HG03139 (cell line): ENCODE measurements around the gene SH3BP2.
"Not testable (repeated sequence)": the region's sequence is repeated elsewhere in the genome, so short reads cannot be mapped to it uniquely, and the experiment has no call there.

Experiments
- ATAC-seq: cut with Tn5 transposase; IDR thresholded peaks from one replicate; pipeline ENCODE4 v1.9.1; 2021; ENCODE audit not compliant: unreplicated experiment

SH3BP2 gene

DNA sequence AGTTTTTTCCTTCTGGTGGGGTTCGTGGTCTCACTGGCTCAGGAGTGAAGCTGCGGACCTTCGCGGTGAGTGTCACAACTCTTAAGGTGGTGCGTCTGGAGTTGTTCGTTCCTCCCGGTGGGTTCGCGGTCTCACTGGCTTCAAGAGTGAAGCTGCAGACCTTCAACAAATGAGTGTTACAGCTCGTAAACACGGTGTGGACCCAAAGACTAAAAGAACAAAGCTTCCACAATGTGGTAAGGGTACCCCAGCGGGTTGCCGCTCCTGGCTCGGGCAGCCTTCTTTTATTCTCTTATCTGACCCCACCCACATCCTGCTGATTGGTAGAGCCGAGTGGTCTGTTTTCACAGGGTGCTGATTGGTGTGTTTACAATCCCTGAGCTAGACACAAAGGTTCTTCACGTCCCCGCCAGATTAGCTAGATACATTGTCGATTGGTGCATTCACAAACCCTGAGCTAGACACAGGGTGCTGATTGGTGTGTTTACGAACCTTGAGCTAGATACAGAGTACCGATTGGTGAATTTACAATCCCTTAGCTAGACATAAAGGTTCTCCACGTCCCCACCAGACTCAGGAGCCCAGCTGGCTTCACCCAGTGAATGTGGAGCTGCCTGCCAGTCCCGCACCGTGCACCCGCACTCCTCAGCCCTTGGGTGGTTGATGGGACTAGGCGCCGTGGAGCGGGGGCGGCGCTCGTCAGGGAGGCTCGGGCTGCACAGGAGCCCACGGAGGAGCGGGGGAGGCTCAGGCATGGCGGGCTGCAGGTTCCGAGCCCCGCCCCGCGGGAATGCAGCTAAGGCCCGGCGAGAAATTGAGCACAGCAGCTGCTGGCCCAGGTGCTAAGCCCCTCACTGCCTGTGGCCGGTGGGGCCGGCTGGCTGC lies 30.2 kb upstream of the SH3BP2 start:
- ATAC-seq: not testable (repeated sequence)

DNA sequence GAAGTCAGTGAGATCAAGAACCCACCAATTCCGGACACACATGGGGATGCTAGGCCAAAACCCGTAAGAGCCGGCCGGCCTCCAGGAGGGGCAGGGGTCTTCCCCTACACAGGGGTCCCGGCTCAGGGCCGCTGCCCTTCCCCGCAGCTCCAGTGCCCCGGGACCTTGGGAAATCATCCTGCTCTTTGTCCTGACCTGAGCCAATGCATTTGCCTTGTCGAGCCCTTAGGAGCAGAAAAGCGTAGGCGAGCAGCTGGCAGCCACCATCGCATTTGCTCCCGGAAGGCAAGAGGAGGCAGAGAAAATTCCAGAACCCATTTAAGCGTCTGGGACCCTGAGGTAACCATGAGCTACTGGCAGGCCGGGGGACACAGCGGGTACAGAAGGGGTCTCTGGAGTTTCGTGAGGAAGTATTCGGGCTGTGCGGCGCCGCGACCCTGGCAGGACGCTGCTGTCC lies 29.3 kb upstream of the SH3BP2 start:
- no peak for ATAC-seq

DNA sequence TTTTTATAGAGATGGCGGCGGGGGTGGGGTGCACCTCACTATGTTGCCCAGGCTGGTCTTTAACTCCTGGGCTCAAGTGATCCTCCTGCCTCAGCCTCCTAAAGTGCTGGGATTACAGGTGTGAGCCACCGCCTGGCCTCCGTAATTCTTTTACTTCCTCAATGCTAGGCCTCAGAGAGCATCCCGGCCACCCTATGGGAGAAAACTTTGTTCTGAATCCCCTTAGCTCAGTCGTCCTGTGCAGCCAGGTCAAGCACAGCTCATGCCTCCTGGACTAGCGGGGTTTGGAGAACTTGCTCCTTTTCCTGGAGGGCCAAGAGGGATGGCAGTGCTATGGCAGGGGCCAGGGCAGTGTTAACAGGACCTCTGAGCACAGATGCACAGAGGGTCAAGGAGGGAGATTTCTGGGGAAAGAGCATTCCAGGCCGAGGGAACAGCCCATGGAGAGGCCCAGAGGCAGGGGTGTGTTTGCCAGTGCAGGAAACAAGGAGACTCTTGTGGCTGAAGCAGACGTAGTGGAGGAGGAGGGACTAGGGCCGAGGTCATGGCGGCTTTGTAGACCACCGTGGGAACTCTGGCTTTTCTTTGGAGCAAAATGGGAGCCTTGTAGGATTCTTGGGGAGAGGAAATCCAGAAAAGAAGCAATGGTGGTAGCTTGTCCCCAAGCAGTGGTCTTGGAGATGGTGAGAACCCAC lies 26.9 kb upstream of the SH3BP2 start:
- ATAC-seq: no peak

DNA sequence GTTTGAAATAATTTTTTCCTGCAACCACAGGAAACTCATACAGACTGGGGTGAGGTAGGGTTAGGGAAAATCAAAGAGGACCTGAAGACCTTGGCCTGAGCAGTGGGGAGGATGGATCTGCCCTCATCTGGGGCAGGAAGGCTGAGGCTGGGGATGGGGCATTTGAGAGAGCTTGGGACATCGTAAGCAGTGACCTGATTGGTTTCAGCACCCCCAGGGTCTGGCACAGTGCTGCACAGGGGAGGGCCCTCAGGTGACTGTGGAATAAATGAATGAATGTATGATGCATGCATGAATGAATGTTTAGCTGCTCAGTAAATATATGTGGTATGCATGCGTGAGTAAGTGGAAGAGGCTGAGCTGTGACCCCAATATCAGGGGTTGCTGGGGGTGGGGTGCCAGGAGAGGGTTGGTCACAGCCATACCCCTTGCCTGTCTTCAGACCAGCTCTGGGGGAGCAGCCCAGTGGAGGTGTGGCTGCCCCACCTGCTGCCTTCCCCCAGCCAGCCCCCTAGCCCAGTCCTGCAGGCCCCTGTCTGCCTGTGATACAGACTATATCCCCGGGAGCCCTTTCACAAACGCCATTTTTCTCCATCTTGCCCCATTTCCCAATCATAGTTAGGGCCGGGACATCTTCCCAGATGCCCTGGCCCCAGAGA lies 25.7 kb upstream of the SH3BP2 start:
- ATAC-seq: no peak

DNA sequence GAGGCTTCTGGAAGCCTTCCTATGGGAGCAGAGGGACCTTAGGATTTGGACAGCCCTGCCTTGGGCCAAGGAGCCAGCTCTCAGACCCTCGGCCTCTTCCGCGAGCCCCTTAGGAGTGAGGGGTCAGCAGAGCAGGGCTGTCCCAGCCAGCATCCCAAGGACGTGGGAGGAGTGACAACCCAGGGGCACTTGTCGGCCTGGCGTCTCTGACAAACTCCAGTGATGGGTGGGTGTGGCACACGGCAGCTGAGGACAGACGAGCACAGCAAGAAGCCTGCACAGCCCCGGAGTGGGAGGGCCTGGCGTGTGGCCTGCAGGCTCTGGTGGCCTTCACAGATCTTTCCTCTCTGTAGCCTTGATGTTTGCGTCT lies 25.2 kb upstream of the SH3BP2 start:
- ATAC-seq: no peak

DNA sequence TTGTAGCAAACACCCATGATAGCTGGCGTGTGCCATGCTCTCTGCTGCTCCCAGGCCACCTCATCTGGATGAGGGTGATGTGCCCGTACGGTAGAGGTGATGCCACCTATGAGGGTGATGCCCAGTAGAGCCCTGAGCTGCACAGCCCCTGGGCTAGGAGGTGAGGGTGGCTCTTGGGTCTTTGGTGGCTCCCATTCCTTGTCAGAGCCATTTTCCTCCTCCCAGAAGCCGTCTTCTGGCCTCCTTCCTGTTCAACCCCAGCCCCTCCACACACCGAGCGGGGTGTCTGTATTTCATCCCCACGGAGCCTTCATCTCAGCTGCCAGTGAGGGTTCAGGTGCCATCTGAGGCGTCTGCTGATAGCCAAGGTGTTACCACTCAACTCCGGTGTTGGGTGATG lies 24.8 kb upstream of the SH3BP2 start:
- no peak for ATAC-seq

DNA sequence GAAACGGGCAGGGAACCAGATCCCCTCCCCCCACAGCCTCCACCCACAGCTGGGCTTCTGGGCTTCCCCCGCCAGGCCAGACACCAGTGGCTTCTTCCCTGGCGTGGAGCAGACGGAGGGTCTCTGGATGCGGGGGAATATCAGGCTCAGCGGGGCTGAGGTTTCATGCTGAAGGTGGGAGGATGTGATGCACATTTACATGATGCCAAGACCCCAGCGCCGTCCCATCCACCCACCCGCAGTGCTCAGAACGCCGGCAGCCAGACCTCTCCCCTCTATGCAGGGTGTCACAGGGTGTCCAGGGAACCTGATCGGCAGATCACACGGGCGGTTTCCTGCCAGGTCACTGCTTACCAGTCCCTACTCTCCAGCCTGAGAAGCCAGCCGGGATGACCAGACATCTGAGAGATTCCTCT lies 24.0 kb upstream of the SH3BP2 start:
- no peak for ATAC-seq

DNA sequence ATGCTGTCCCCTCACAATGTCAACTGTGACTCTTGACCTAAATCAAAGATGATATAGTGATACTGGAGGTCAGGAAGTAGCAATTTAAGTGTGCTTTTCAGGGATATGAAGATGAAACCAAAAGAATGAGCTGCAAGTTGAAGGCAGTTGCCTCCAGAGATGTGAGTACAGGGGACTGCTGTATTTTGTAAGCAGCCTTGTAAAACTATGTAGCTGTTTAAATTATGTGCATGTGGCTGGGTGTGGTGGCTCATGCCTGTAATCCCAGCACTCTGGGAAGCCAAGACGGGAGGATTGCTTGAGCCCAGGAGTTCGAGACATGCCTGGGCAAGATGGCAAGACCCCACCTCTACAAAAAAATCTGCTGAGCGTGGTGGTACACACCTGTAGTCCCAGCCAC lies 21.6 kb upstream of the SH3BP2 start:
- ATAC-seq: no peak

DNA sequence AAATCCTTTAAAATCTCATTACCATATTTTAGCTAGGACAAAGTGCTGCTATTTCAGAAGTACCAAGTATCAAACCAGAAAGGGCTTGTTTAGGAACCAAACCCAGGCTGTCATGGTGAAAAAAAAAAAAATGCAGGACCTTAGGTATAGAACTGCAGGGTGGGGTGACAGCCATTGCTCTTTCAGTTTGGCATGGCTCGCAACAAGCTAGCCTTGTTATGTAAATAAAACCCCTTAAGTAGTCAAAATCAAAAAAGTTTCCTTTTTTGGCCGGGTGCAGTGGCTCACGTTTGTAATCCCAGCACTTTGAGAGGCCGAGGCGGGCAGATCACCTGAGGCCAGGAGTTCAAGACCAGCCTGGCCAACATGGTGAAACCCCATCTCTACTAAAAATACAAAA lies 12.2 kb upstream of the SH3BP2 start:
- not testable (repeated sequence) for ATAC-seq

DNA sequence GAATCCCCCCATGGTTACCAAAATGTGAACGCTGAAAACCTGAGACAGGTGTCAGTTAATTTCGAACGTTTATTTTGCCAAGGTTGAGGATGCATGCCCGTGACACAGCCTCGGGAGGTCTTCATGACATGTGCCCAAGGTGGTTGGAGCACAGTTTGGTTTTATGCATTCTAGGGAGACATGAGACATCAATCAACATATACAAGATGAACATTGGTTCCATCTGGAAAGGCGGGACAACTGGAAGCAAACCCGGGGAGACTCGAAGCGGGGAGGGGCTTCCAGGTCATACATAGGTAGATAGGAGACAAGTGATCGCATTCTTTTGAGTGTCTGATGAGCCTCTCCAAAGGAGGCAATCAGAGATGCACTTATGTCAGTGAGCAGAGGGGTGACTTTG lies 11.0 kb upstream of the SH3BP2 start:
- no peak for ATAC-seq

DNA sequence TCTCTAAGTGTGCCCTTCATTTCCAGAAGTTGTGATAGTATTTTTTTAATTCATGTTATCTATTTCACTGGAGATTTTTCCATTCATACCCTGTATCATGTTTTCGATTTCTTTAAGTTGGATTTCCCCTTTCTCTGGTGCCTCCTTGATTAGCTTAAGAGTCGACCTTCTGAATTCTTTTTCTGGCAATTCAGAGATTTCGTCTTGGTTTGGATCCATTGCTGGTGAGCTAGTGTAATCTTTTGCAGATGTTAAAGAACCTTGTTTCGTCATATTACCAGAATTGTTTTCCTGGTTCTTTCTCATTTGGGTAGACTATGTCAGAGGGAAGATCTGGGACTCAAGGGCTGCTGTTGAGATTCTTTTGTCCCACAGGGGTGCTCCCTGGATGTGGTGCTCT lies 9.1 kb upstream of the SH3BP2 start:
- ATAC-seq: no peak

DNA sequence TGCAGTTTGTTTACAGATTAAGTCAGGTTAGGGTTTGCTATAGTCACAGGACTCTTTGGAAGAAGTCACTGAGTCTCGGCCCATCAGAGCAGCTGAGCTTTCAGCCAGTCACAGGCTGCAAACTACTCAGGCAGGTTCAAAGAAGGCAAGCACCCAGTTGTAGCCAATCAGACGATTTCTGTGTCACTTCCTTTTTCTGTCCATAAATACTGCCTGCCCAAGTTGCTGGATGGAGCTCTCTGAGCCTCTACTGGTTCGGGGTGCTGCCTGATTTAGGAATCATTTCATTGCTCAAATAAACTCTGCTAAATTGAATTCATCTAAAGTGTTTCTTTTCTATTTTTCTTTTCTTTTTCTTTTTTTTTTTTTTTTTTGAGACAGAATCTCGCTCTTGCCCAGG lies 7.3 kb upstream of the SH3BP2 start:
- ATAC-seq: no peak

DNA sequence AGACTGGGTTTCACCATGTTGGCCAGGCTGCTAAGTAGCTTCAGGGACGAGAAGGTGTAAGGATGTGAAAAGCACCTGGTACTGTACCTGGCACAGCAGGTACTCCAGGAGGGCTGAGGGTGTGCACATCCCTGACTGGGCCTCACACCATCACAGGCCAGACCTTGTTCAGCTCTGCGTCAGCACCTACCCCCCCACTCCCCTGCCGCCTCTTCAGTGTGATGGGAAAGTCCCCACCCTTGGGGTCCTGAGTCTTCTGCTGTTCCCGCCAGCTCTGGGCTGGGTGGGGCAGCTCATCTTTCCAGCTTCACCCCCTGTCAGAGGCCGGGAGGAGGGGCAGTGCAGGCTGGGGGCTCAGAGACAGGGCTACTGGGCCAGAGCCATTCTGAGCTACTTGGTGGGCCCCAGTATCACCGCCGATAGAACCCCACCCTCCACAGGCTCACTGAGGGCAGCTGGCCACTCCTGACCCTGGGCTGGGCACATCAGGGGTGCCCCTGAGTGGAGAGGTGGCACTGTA lies 6.7 kb upstream of the SH3BP2 start:
- no peak for ATAC-seq

DNA sequence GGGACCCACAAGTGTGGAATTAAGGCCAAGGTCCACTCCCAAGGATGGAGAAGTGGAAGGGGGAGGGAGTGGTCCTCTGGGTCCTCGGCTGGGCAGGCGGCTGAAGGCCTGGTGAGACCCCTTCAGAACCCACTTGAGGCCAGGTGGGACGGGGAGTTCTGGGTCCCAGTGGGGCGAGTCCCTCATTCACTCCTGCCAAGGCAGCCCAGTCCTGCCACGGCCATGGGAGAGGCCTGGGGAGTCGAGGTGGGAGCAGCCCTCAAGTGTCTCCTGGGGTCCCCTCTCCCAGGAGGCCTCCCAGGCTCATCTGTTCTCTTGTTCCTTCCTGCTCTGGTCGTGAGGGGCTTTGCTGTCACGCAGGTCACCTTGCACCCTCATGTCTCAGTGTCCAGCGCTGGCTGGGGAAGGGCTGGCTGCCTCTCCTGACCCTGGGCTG lies 6.1 kb upstream of the SH3BP2 start:
- ATAC-seq: no peak

DNA sequence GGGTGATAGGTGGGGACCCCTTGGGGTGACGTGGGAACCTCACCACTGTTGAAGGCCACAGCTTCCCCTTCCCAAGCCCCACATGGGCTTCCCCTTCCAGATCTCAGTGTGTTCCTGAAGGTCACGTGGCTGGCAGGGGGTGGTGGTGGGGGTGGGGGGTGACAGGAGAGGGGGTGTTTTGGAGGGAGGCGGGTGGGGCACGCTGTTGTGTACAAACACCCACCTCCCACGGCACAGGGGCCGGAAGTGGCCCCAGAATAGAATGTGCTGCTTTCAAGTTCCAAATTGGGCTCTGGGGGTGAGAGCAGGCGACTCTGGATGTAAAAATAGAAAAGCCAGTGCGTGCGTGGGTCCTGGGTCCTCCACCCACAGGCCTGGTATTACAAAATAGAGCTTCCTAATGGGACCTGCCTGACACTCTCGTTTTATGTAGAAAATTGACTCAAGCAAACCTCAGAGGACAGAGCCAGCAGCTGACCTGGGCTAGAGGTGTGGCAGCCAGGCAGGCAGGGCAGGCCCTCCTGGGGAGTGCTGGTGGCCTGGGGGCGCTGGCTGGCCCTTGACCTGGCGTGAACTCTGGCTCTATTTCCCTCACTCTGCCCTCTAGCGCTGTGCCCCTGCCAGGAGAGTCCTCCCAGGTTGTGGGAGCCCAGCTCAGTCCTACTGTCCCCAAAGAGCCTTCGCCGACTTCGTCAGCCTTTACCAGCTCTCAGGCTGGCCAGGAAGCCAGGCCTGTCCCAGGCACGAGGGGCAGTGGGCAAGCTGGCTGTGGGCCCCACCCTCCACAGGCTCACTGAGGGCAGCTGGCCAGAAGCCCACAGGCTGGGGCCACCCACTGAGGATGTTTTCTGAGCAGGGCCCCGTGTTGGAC lies 5.4 kb upstream of the SH3BP2 start:
- peak; percentile 42 for ATAC-seq

DNA sequence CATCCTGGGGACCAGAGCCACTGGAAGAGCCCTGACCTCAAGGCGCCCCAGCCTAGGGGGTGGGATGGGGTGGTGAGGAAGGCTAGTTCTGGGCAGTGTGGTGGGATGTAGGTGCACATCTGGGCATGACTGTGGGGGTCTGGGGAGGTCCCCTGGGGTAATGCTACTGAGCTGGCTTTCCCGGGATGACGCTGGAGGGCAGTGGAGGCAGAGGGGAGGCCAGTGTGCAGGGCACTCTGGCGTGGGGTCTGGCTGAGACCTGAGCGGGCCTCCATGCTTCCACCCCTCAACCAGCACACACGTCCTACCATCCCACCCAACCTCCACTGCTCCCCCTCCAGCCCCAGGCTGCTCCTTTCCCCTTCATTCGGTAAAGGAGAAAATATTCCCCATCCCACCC lies 4.8 kb upstream of the SH3BP2 start:
- ATAC-seq: no peak

DNA sequence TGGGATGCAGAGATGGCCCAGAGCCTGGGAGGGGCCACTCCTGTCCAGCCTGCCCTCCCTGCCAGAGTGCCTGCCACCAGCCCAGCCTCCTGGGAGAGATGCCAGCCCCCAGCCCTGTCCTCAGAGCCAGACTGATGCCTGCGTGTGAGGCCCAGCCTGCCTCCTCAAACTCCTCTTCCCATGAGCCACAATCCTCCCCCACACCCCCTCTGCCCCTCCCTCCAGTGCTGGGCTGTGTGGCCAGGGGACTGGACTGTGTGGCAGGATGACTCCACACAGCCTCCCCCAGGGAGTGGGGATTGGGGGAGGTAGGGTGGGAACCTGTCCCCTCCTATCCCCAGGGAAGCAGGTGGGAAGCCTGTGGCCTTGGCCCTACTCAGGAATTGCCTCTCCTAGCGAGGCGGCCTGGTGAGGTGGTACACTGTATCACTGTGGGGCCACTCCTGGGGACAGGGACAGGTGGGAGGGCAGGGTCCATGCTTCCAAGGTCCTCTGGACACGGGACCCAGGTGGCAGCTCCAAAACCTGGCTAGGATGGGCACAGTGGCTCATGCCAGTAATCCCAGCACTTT lies 4.3 kb upstream of the SH3BP2 start:
- no peak for ATAC-seq

DNA sequence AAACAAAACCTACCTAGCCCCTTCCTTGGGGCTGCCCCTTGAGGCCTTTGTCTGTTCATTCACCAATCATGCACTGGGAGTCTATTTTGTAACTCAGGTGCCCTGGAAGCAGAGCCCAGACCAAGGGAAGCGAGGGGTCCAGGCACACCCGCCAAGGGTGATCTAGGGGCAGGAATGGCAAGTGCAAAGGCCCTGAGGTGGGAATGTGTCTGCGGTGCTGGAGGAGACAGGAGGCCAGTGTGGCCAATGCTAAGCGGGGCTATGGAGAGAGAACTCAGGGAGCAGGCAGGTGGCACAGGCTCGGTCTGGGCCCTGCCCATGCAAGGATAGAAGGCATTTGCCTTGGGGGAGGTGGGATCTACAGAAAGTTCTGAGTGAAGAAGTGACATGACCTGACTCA lies 3.5 kb upstream of the SH3BP2 start:
- ATAC-seq: no peak

DNA sequence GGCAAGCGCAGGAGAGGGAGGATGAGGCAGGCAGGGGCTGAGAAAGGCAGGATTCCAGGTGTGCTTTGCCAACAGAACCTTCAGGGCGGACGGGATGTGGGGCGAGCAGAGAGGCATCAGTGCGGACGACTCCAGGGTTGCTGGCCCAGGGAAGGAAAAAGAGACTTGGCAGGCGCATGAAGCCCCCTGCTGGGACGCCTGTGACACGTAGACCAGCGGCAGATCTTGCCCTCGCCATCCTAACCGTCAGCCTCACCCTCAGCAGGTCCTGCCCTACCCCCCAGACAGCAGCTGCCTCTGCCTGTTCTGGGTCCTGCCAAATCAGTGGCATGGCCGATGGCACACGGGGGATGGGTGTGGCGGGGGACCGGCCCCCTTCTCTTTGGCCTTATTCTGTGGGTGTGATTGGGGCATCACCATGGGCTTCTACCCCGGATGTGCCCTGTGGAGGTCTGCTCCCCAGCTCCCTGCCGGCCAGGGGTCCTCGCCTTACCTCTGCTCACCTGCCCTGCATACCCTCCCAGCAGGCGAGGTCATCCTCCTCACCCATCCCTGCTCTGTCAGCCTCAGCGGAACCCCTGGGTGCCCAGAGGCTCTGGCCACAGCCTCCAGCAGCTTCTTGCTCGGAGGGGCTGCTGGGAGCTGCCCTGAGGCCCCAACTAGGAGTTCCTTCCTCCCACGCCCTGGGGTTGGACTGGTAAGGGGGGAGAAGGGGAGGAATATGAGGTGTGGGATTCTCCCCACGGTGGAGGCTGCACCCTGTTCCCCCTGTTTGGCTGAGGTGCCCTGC lies 2.9 kb upstream of the SH3BP2 start:
- no peak for ATAC-seq
